CD14-positive monocyte (primary cell): ENCODE data around the gene BRCA2. TPM values are rescaled to one million over a fixed set of nuclear protein-coding genes. Genes with fewer than 3 reads are reported as not detected.

Experiments
- DNase-seq, 3 donors: peaks; one replicate each; pipeline ENCODE4 v3.0.0-alpha.2; 2011 to 2022
- H2AFZ ChIP-seq: 2 replicates; pipeline ENCODE4 v1.6.0; 2012; ENCODE audit warnings: mild to moderate bottlenecking, low read depth, low read length, inconsistent platforms; ENCODE audit not compliant: insufficient read depth, poor library complexity, severe bottlenecking
- H3K27ac ChIP-seq, 2 donors: 1 replicate in 1 of 2; 2 replicates in 1 of 2; pipeline ENCODE4 v1.5.1; 2012 to 2013; ENCODE audit warnings: low read length in 2 of 2, control low read depth in 1 of 2, inconsistent platforms in 1 of 2, low read depth in 1 of 2, mild to moderate bottlenecking in 1 of 2
- H3K27me3 ChIP-seq, 2 donors: one replicate each; pipeline versions ENCODE4 v1.6.0 to v1.6.1; 2011 to 2013; ENCODE audit warnings: low read length in 2 of 2; ENCODE audit not compliant: control insufficient read depth in 2 of 2, insufficient read depth in 2 of 2
- H3K36me3 ChIP-seq, 2 donors: replicated peaks in 1 of 2; 1 replicate in 1 of 2; 2 replicates in 1 of 2; pipeline versions ENCODE4 v1.5.1 to v1.6.1; 2012 to 2013; ENCODE audit warnings: low read length in 2 of 2, control low read depth in 1 of 2, inconsistent platforms in 1 of 2, mild to moderate bottlenecking in 1 of 2; ENCODE audit not compliant: insufficient read depth in 2 of 2, control insufficient read depth in 1 of 2
- H3K4me1 ChIP-seq, 2 donors: 1 replicate in 1 of 2; 2 replicates in 1 of 2; pipeline versions ENCODE4 v1.5.1 to v1.6.1; 2012 to 2013; ENCODE audit warnings: low read length in 2 of 2, control low read depth in 1 of 2, inconsistent platforms in 1 of 2, mild to moderate bottlenecking in 1 of 2, moderate library complexity in 1 of 2; ENCODE audit not compliant: insufficient read depth in 2 of 2, control insufficient read depth in 1 of 2
- H3K4me2 ChIP-seq: replicated peaks from 2 replicates; pipeline ENCODE3; 2012; ENCODE audit warnings: low read length, moderate library complexity, mild to moderate bottlenecking; ENCODE audit not compliant: poor library complexity, severe bottlenecking; ENCODE audit errors: extremely low read depth
- H3K4me3 ChIP-seq, 3 experiments: fragments of 200-600 bp in 1 of 3; sonication (generic) in 1 of 3; replicated peaks in 1 of 3; 1 replicate in 2 of 3; 2 replicates in 1 of 3; pipeline ENCODE4 v1.5.1; 2011 to 2013; ENCODE audit warnings: low read length in 3 of 3, mild to moderate bottlenecking in 3 of 3, control low read depth in 2 of 3, low read depth in 2 of 3, inconsistent platforms in 1 of 3, moderate library complexity in 1 of 3
- H3K79me2 ChIP-seq: 2 replicates; pipeline ENCODE4 v1.6.0; 2012; ENCODE audit warnings: mild to moderate bottlenecking, control low read depth, inconsistent platforms, low read length, moderate library complexity; ENCODE audit not compliant: insufficient read depth
- H3K9ac ChIP-seq: 2 replicates; pipeline ENCODE4 v1.6.0; 2017; ENCODE audit warnings: low read length, mild to moderate bottlenecking; ENCODE audit not compliant: insufficient read depth, poor library complexity, severe bottlenecking
- H3K9me3 ChIP-seq, 2 donors: replicated peaks in 1 of 2; 1 replicate in 1 of 2; 2 replicates in 1 of 2; pipeline versions ENCODE4 v1.5.1 to v1.6.1; 2012 to 2013; ENCODE audit warnings: low read length in 2 of 2, control low read depth in 1 of 2; ENCODE audit not compliant: control insufficient read depth in 1 of 2, insufficient read depth in 1 of 2
- H4K20me1 ChIP-seq: 2 replicates; pipeline ENCODE4 v1.6.0; 2012; ENCODE audit warnings: mild to moderate bottlenecking, low read length, control low read depth, moderate library complexity; ENCODE audit not compliant: insufficient read depth
- H3K27ac Mint-ChIP-seq, 7 donors: one replicate each; pipeline ENCODE4 v1.8.0; 2020; ENCODE audit warnings: mild to moderate bottlenecking in 7 of 7, mixed read lengths in 7 of 7, moderate library complexity in 6 of 7, inconsistent platforms in 2 of 7
- H3K27me3 Mint-ChIP-seq, 3 donors: one replicate each; pipeline ENCODE4 v1.8.0; 2021 to 2022; ENCODE audit warnings: low read depth in 3 of 3, mild to moderate bottlenecking in 3 of 3, mixed read lengths in 3 of 3, moderate library complexity in 3 of 3, inconsistent platforms in 1 of 3
- H3K36me3 Mint-ChIP-seq, 2 donors: one replicate each; pipeline ENCODE4 v1.8.0; 2020; ENCODE audit warnings: mixed read lengths in 2 of 2, inconsistent platforms in 1 of 2, mild to moderate bottlenecking in 1 of 2
- H3K4me1 Mint-ChIP-seq: one replicate; pipeline ENCODE4 v1.8.0; 2020; ENCODE audit warnings: mild to moderate bottlenecking, mixed read lengths
- H3K4me3 Mint-ChIP-seq, 2 donors: one replicate each; pipeline ENCODE4 v1.8.0; 2020; ENCODE audit warnings: mild to moderate bottlenecking in 2 of 2, mixed read lengths in 2 of 2, moderate library complexity in 1 of 2
- H3K9me3 Mint-ChIP-seq, 7 donors: one replicate each; pipeline ENCODE4 v1.8.0; 2020 to 2022; ENCODE audit warnings: mixed read lengths in 7 of 7, mild to moderate bottlenecking in 6 of 7, moderate library complexity in 6 of 7, inconsistent platforms in 2 of 7
- CTCF ChIP-seq: fragments of 200-600 bp; IDR thresholded peaks from one replicate; pipeline ENCODE4 v1.8.0; 2022; ENCODE audit warnings: antibody characterized with exemption, mild to moderate bottlenecking
- WGBS: methylation state at CpG from one replicate; pipeline ENCODE4 v1.1.5; 2013; ENCODE audit warnings: missing lambda C conversion rate; ENCODE audit not compliant: insufficient coverage; 5-methylcytosine and 5-hydroxymethylcytosine counted together
- intact Hi-C, 2 donors: fragments of 100-400 bp; cut with micrococcal nuclease; formaldehyde crosslinking; loops; one replicate each; pipeline versions ENCODE4 v1.15.0 to v1.15.1; 2023
- polyA plus RNA-seq, 3 donors: library from polyadenylated mRNA; depleted of rRNA in 1 of 3; unstranded in 2 of 3; stranded (reverse) in 1 of 3; fragments of 300-500 nt in 2 of 3; fragments of >200 nt in 1 of 3; fragmentation: Illumina TruSeq in 2 of 3; gene quantifications; 1 replicate in 2 of 3; 2 replicates in 1 of 3; pipeline ENCODE4 v1.2.3, GENCODE V29; 2012 to 2021
- small RNA-seq: library from RNA; depleted of rRNA; stranded (forward); fragments of <200 nt; gene quantifications from one replicate; pipeline ENCODE3, GENCODE V24; 2012; ENCODE audit warnings: low read depth; ENCODE audit not compliant: insufficient read length

Gene BRCA2
- polyA plus RNA-seq, 3 donors: 0.32 to 0.36 (median 0.36) TPM

- H3K27ac Mint-ChIP-seq: no peak overlapping the region
- intact Hi-C loops: no loop called here
- H3K9me3 Mint-ChIP-seq: peaks cover 0 to 5% (median 0%) of the 10 kb centered on the region in 7 donors
- H2AFZ ChIP-seq: no peak overlapping the region
- H3K4me1 Mint-ChIP-seq: peaks cover 49% of the 10 kb centered on the region
- no peak overlapping the region for H3K27ac ChIP-seq
- TF ChIP-seq CTCF: no peak
- H3K27me3 Mint-ChIP-seq: no peaks in the 10 kb centered on the region
- no CpG with 5 or more reads among the region's 1 CpG for WGBS
- H3K4me3 ChIP-seq: no peak overlapping the region
- H3K27me3 ChIP-seq: no peaks in the 10 kb centered on the region
- peaks cover 42 to 50% of the 10 kb centered on the region in 2 donors for H3K4me1 ChIP-seq
- H3K4me3 Mint-ChIP-seq: no peak overlapping the region
- no peak for DNase-seq
- peaks cover 0 to 4% of the 10 kb centered on the region in 2 donors for H3K9me3 ChIP-seq
- H3K36me3 Mint-ChIP-seq: no peaks in the 10 kb centered on the region
- no peaks in the 10 kb centered on the region for H3K36me3 ChIP-seq
- H4K20me1 ChIP-seq: no peaks in the 10 kb centered on the region
- no peaks in the 10 kb centered on the region for H3K79me2 ChIP-seq
- no peak overlapping the region for H3K4me2 ChIP-seq
- no peak overlapping the region for H3K9ac ChIP-seq
Measured at GRCh38 chr13:32448972-32449371, 133.7 kb downstream of the BRCA2 start.

Small RNA genes lying within 50 kb of the gene (small RNA-seq; reads per million reads assigned to genes)
- not detected for gene RF00190

Other genes starting within 250 kb of the BRCA2 start
- not detected for gene ZAR1L, start 145 bp upstream of the BRCA2 start, polyA plus RNA-seq
- 10 to 100 TPM; 50.9 to 82.5 (median 81.5) TPM for gene N4BP2L1, start 112.6 kb downstream of the BRCA2 start, polyA plus RNA-seq
- 100 to 1,000 TPM in 1 of 3 donors, 10 to 100 TPM in 2; 94.2 to 105 (median 96.4) TPM for gene N4BP2L2, start 223.3 kb downstream of the BRCA2 start, polyA plus RNA-seq